DND-41 (cell line): ENCODE data around the gene LNX1.

Experiments
- ATAC-seq: fragments of 200-7000 bp; cut with Tn5 transposase; 3 replicates; pipeline ENCODE4 v1.9.1; 2021; ENCODE audit warnings: low read depth; ENCODE audit not compliant: insufficient read depth
- DNase-seq: peaks from one replicate; pipeline ENCODE4 v3.0.0-alpha.2; 2020
- H2AFZ ChIP-seq: 2 replicates; pipeline ENCODE4 v1.6.0; 2012; ENCODE audit warnings: low read depth, low read length
- H3K27ac ChIP-seq: 2 replicates; pipeline ENCODE4 v1.5.1; 2012; ENCODE audit warnings: low read length, inconsistent platforms
- H3K27me3 ChIP-seq: fragments of 200-600 bp; sonication (generic); 2 replicates; pipeline ENCODE4 v1.6.0; 2012; ENCODE audit warnings: low read length, mild to moderate bottlenecking, inconsistent platforms; ENCODE audit not compliant: insufficient read depth, poor library complexity
- H3K36me3 ChIP-seq: 2 replicates; pipeline ENCODE4 v1.5.1; 2012; ENCODE audit warnings: low read length, inconsistent platforms; ENCODE audit not compliant: insufficient read depth
- H3K4me1 ChIP-seq: 2 replicates; pipeline ENCODE4 v1.5.1; 2012; ENCODE audit warnings: mild to moderate bottlenecking, low read length; ENCODE audit not compliant: insufficient read depth
- H3K4me2 ChIP-seq: 2 replicates; pipeline ENCODE4 v1.6.0; 2012; ENCODE audit warnings: mild to moderate bottlenecking, moderate library complexity, low read length, inconsistent platforms; ENCODE audit not compliant: insufficient read depth
- H3K4me3 ChIP-seq, 2 experiments: fragments of 200-600 bp in 1 of 2; shearing (Covaris generic) in 1 of 2; 2 replicates each; pipeline ENCODE4 v1.5.1; 2012 to 2016; ENCODE audit warnings: inconsistent platforms in 2 of 2, low read length in 2 of 2, mild to moderate bottlenecking in 2 of 2, low read depth in 1 of 2, moderate library complexity in 1 of 2
- H3K79me2 ChIP-seq: 2 replicates; pipeline ENCODE4 v1.6.0; 2012; ENCODE audit warnings: low read length, inconsistent platforms; ENCODE audit not compliant: insufficient read depth
- H3K9ac ChIP-seq: 2 replicates; pipeline ENCODE4 v1.6.0; 2012; ENCODE audit warnings: low read depth, mild to moderate bottlenecking, inconsistent platforms, low read length, moderate library complexity
- H3K9me3 ChIP-seq: 2 replicates; pipeline ENCODE4 v1.5.1; 2012; ENCODE audit warnings: low read length, moderate library complexity, mild to moderate bottlenecking, inconsistent platforms; ENCODE audit not compliant: insufficient read depth, severe bottlenecking
- H4K20me1 ChIP-seq: 2 replicates; pipeline ENCODE4 v1.6.0; 2012; ENCODE audit warnings: low read length; ENCODE audit not compliant: insufficient read depth
- EZH2 ChIP-seq: IDR thresholded peaks from 3 replicates; pipeline ENCODE4 v1.6.1; 2012; ENCODE audit warnings: borderline replicate concordance, low read depth, mild to moderate bottlenecking, moderate library complexity, low read length, inconsistent platforms; ENCODE audit not compliant: severe bottlenecking
- TF ChIP-seq, protein P1 (sequence below): IDR thresholded peaks from 2 replicates; pipeline ENCODE4 v1.5.1; 2012; ENCODE audit warnings: borderline replicate concordance, low read length, moderate library complexity, mild to moderate bottlenecking; ENCODE audit not compliant: poor library complexity, severe bottlenecking; ENCODE audit errors: extremely low read depth

Gene LNX1

GRCh38 chr4:53432528-53433424, 158.5 kb downstream of the LNX1 start:
- no peaks in the 10 kb centered on the region for H3K9me3 ChIP-seq
- no peak for DNase-seq
- H3K4me3 ChIP-seq, result no peak overlapping the region
- peaks cover 13% of the 10 kb centered on the region; the same call in 1 of the 2 replicates for H3K79me2 ChIP-seq
- no peak overlapping the region for H2AFZ ChIP-seq
- peaks cover 10% of the 10 kb centered on the region for H3K4me1 ChIP-seq
- no peaks in the 10 kb centered on the region for H3K27me3 ChIP-seq
- no peak overlapping the region for H3K27ac ChIP-seq
- H3K9ac ChIP-seq, result no peak overlapping the region
- TF ChIP-seq EZH2, result no peak
- TF ChIP-seq, protein P1, sequence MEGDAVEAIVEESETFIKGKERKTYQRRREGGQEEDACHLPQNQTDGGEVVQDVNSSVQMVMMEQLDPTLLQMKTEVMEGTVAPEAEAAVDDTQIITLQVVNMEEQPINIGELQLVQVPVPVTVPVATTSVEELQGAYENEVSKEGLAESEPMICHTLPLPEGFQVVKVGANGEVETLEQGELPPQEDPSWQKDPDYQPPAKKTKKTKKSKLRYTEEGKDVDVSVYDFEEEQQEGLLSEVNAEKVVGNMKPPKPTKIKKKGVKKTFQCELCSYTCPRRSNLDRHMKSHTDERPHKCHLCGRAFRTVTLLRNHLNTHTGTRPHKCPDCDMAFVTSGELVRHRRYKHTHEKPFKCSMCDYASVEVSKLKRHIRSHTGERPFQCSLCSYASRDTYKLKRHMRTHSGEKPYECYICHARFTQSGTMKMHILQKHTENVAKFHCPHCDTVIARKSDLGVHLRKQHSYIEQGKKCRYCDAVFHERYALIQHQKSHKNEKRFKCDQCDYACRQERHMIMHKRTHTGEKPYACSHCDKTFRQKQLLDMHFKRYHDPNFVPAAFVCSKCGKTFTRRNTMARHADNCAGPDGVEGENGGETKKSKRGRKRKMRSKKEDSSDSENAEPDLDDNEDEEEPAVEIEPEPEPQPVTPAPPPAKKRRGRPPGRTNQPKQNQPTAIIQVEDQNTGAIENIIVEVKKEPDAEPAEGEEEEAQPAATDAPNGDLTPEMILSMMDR, result no peak
- peaks cover 84% of the 10 kb centered on the region for H3K36me3 ChIP-seq
- ATAC-seq, result no peak
- H4K20me1 ChIP-seq, result no peaks in the 10 kb centered on the region
- no peak overlapping the region for H3K4me2 ChIP-seq

DNA sequence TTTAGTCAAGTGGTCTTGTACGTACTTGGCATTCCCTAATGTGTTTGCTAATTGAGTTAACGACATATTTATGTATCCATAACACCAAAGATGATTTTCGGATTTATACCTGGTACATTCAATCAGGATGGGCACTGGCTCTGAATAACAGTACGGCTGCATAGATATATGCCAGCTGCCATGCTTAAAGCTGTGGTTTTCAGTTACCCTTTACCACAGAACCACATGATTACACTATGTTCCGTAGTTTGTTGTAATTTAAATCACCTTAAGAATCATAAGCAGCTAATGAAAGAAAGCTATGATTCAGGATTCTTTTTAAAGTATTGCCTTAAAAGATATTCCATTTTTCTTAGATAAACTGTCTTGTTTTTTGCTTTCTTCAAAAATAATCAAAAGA, 160.2 kb downstream of the LNX1 start:
- H3K9ac ChIP-seq, result no peak overlapping the region
- H3K4me2 ChIP-seq, result no peak overlapping the region
- peak overlapping the region; percentile 5; the same call in 1 of the 2 replicates for H3K27ac ChIP-seq
- H3K9me3 ChIP-seq, result no peaks in the 10 kb centered on the region
- H3K4me1 ChIP-seq, result peaks cover 10% of the 10 kb centered on the region
- no peak overlapping the region for H2AFZ ChIP-seq
- peaks cover 9% of the 10 kb centered on the region; the same call in 1 of the 2 replicates for H3K79me2 ChIP-seq
- DNase-seq (peak; percentile 17), ATAC-seq (peak; percentile 97)
- TF ChIP-seq EZH2, result no peak
- TF ChIP-seq, protein P1, result no peak
- no peaks in the 10 kb centered on the region for H3K27me3 ChIP-seq
- no peaks in the 10 kb centered on the region for H4K20me1 ChIP-seq
- H3K36me3 ChIP-seq, result peaks cover 86% of the 10 kb centered on the region
- no peak overlapping the region for H3K4me3 ChIP-seq

- Histone ChIP-seq H3K9ac (no peak overlapping the region), H3K27me3 (no peaks in the 10 kb centered on the region), H4K20me1 (no peaks in the 10 kb centered on the region), H3K4me1 (peaks cover 10% of the 10 kb centered on the region), H3K36me3 (peaks cover 65% of the 10 kb centered on the region), H2AFZ (no peak overlapping the region), H3K79me2 (peaks cover 7% of the 10 kb centered on the region; the same call in 1 of the 2 replicates), H3K27ac (no peak overlapping the region), H3K9me3 (no peaks in the 10 kb centered on the region), H3K4me3 (no peak overlapping the region), H3K4me2 (no peak overlapping the region)
- ATAC-seq (no peak), DNase-seq (no peak)
- TF ChIP-seq, protein P1, result no peak
- TF ChIP-seq EZH2, result no peak
These were observed 163.9 kb downstream of the LNX1 start for GRCh38 chr4:53427366-53427765.
